HepG2 (cell line): ENCODE measurements around the gene OR6S1. TPM values are rescaled to one million over a fixed set of nuclear protein-coding genes. Genes with fewer than 3 reads are reported as not detected.

Experiments
- ATF5 ChIP-seq: sonication (generic); formaldehyde crosslinking; IDR thresholded peaks from 2 replicates; pipeline ENCODE4 v1.4.0; 2020; ENCODE audit warnings: mild to moderate bottlenecking, low read depth, missing genetic modification reagents
- HCFC1 ChIP-seq: fragments of 150-350 bp; IDR thresholded peaks from 2 replicates; pipeline ENCODE4 v1.6.1; 2014; ENCODE audit warnings: low read depth, low read length
- KIAA2018 ChIP-seq: sonication (generic); formaldehyde crosslinking; IDR thresholded peaks from 2 replicates; pipeline ENCODE4 v1.5.0; 2020; ENCODE audit warnings: mild to moderate bottlenecking, missing genetic modification reagents, borderline replicate concordance
- SMAD3 ChIP-seq: sonication (generic); formaldehyde crosslinking; IDR thresholded peaks from 2 replicates; pipeline ENCODE4 v1.4.0; 2020; ENCODE audit warnings: missing genetic modification reagents
- WIZ ChIP-seq: sonication (generic); formaldehyde crosslinking; IDR thresholded peaks from 2 replicates; pipeline ENCODE4 v1.5.1; 2020; ENCODE audit warnings: mild to moderate bottlenecking, missing genetic modification reagents
- XBP1 ChIP-seq: sonication (generic); formaldehyde crosslinking; IDR thresholded peaks from 2 replicates; pipeline ENCODE4 v1.5.0; 2020; ENCODE audit warnings: missing genetic modification reagents
- XRCC5 ChIP-seq: fragments of 200-400 bp; formaldehyde crosslinking; optimal IDR thresholded peaks from 2 replicates; pipeline ENCODE3; 2017; ENCODE audit warnings: mild to moderate bottlenecking, low read length
- ZNF121 ChIP-seq: sonication (generic); formaldehyde crosslinking; IDR thresholded peaks from 2 replicates; pipeline ENCODE4 v1.5.0; 2020; ENCODE audit warnings: mild to moderate bottlenecking, missing genetic modification reagents
- ZNF124 ChIP-seq: sonication (generic); formaldehyde crosslinking; IDR thresholded peaks from 2 replicates; pipeline ENCODE4 v1.4.0; 2020; ENCODE audit warnings: missing genetic modification reagents
- ZNF562 ChIP-seq: sonication (generic); formaldehyde crosslinking; IDR thresholded peaks from 2 replicates; pipeline ENCODE4 v1.8.0; 2022; ENCODE audit warnings: missing genetic modification reagents, borderline replicate concordance
- ZNF660 ChIP-seq: sonication (generic); formaldehyde crosslinking; IDR thresholded peaks from 2 replicates; pipeline ENCODE4 v1.5.1; 2020; ENCODE audit warnings: mild to moderate bottlenecking, low read depth, missing genetic modification reagents, borderline replicate concordance
- ZNF709 ChIP-seq: sonication (generic); formaldehyde crosslinking; IDR thresholded peaks from 2 replicates; pipeline ENCODE4 v1.5.0; 2020; ENCODE audit warnings: mild to moderate bottlenecking, missing genetic modification reagents
- ZNF772 ChIP-seq: sonication (generic); formaldehyde crosslinking; IDR thresholded peaks from 2 replicates; pipeline ENCODE4 v1.5.0; 2020; ENCODE audit warnings: mild to moderate bottlenecking, missing genetic modification reagents
- ZNF782 ChIP-seq: sonication (generic); formaldehyde crosslinking; IDR thresholded peaks from 2 replicates; pipeline ENCODE4 v1.4.0; 2020; ENCODE audit warnings: missing genetic modification reagents, mild to moderate bottlenecking, borderline replicate concordance
- polyA plus RNA-seq, 8 experiments: library from polyadenylated mRNA; depleted of rRNA in 3 of 8; stranded (reverse) in 7 of 8; unstranded in 1 of 8; fragments of >200 nt; fragmentation: Illumina TruSeq in 4 of 8; extraction: Trizol in 4 of 8; gene quantifications; 2 replicates each; pipeline versions ENCODE4 v1.2.1 to v1.2.3, GENCODE V29; 2011 to 2016; ENCODE audit warnings: low read depth in 4 of 8, missing spikeins in 1 of 8, mixed read lengths in 1 of 8; ENCODE audit not compliant: insufficient read depth in 1 of 8
- total RNA-seq, 5 experiments: library from RNA; depleted of rRNA; stranded (reverse); fragments of >200 nt; fragmentation: Illumina TruSeq; extraction: Trizol; gene quantifications; 2 replicates each; pipeline ENCODE4 v1.2.3, GENCODE V29; 2016; ENCODE audit warnings: low read depth in 1 of 5
- TF ChIP-seq, protein P1 (sequence below): sonication (generic); formaldehyde crosslinking; IDR thresholded peaks from 2 replicates; pipeline ENCODE4 v1.8.1; 2022; ENCODE audit warnings: mild to moderate bottlenecking, missing genetic modification reagents
- TF ChIP-seq, protein P2 (sequence below): IDR thresholded peaks from 2 replicates; pipeline ENCODE4 v1.6.1; 2016
- TF ChIP-seq, protein P3 (sequence below): sonication (generic); IDR thresholded peaks from 2 replicates; pipeline ENCODE4 v1.6.1; 2016; ENCODE audit warnings: low read depth, borderline replicate concordance

Gene OR6S1
- total and polyA plus RNA-seq, 2 of the 13 experiments (the other 11 are each of a cell fraction or from before 2014, with no cell fraction given), result 0.09 TPM; not detected in 1

- peak; percentile 74; the same call in 1 of the 2 replicates for TF ChIP-seq KIAA2018 (CRISPR knock-in tag)
- TF ChIP-seq ZNF562 (CRISPR knock-in tag), result peak; percentile 49; the same call in 1 of the 2 replicates
- peak; percentile 79; the same call in 1 of the 2 replicates for TF ChIP-seq ZNF772 (CRISPR knock-in tag)
- TF ChIP-seq SMAD3 (CRISPR knock-in tag), result no peak
- TF ChIP-seq ZNF782, result no peak; the same call in 1 of the 2 replicates
- no peak for TF ChIP-seq WIZ
- no peak for TF ChIP-seq ZNF660 (CRISPR knock-in tag)
- TF ChIP-seq, protein P1, sequence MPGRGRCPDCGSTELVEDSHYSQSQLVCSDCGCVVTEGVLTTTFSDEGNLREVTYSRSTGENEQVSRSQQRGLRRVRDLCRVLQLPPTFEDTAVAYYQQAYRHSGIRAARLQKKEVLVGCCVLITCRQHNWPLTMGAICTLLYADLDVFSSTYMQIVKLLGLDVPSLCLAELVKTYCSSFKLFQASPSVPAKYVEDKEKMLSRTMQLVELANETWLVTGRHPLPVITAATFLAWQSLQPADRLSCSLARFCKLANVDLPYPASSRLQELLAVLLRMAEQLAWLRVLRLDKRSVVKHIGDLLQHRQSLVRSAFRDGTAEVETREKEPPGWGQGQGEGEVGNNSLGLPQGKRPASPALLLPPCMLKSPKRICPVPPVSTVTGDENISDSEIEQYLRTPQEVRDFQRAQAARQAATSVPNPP, result no peak
- TF ChIP-seq ATF5 (CRISPR knock-in tag), result 0 out of 2 replicates have a peak, but pooled peaks have one; percentile 36
- no peak for TF ChIP-seq ZNF121 (CRISPR knock-in tag)
- TF ChIP-seq, protein P2, sequence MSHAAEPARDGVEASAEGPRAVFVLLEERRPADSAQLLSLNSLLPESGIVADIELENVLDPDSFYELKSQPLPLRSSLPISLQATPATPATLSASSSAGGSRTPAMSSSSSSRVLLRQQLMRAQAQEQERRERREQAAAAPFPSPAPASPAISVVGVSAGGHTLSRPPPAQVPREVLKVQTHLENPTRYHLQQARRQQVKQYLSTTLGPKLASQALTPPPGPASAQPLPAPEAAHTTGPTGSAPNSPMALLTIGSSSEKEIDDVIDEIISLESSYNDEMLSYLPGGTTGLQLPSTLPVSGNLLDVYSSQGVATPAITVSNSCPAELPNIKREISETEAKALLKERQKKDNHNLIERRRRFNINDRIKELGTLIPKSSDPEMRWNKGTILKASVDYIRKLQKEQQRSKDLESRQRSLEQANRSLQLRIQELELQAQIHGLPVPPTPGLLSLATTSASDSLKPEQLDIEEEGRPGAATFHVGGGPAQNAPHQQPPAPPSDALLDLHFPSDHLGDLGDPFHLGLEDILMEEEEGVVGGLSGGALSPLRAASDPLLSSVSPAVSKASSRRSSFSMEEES (CRISPR knock-in tag), result no peak
- TF ChIP-seq ZNF709 (CRISPR knock-in tag), result no peak
- peak; percentile 6; the same call in 1 of the 2 replicates for TF ChIP-seq ZNF124 (CRISPR knock-in tag)
- peak; percentile 9; the same call in 1 of the 2 replicates for TF ChIP-seq HCFC1
- no peak for TF ChIP-seq XBP1
- TF ChIP-seq, protein P3, sequence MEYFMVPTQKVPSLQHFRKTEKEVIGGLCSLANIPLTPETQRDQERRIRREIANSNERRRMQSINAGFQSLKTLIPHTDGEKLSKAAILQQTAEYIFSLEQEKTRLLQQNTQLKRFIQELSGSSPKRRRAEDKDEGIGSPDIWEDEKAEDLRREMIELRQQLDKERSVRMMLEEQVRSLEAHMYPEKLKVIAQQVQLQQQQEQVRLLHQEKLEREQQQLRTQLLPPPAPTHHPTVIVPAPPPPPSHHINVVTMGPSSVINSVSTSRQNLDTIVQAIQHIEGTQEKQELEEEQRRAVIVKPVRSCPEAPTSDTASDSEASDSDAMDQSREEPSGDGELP, result no peak
- TF ChIP-seq XRCC5, result peak; percentile 25
Measured at GRCh38 chr14:20682435-20683124, 41.1 kb upstream of the OR6S1 start (continued).
